GM12892 (cell line): ENCODE data around the gene EXOSC10.

Experiments used
- POLR2A ChIP-seq: IDR thresholded peaks from 2 replicates; pipeline ENCODE4 v1.6.1; 2011; ENCODE audit warnings: low read depth, low read length, control low read depth
- POLR2AphosphoS5 ChIP-seq: IDR thresholded peaks from 2 replicates; pipeline ENCODE4 v1.6.1; 2011; ENCODE audit warnings: low read depth, low read length, control low read depth
- TAF1 ChIP-seq: IDR thresholded peaks from 2 replicates; pipeline ENCODE4 v1.6.1; 2011; ENCODE audit warnings: low read depth, mild to moderate bottlenecking, control low read depth, low read length, borderline replicate concordance

DNA sequence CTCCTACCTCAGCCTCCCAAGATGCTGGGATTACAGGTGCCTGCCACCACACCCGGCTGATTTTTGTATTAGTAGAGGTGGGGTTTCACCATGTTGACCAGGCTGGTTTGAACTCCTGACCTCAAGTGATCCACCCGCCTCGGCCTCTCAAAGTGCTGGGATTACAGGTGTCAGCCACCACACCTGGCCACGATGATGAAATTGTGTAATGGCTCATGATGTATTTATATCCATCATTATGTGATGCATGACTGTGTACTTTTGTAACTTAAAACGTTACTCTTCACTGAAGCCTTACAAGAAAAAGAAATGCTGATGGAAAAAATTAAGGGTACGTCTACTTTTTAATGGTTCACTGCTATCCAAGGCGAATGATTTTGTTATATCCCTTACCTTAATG lies 79.7 kb downstream of the EXOSC10 start:
- TF ChIP-seq POLR2A (no peak), POLR2AphosphoS5 (no peak), TAF1 (no peak)
